Measurements from ENCODE around the gene TRAF3IP3.
"Not testable (repeated sequence)": the region's sequence is repeated elsewhere in the genome, so short reads cannot be mapped to it uniquely, and the experiment has no call there.

TRAF3IP3 gene

GRCh38 chr1:209769971-209770370 lies 14.1 kb downstream of the TRAF3IP3 start:
- DNase-seq = no peak

GRCh38 chr1:209770636-209771415 lies 15.0 kb downstream of the TRAF3IP3 start:
- no peak for DNase-seq

GRCh38 chr1:209772126-209772525 lies 16.3 kb downstream of the TRAF3IP3 start:
- no peak for DNase-seq

- no peak for DNase-seq
These were observed 18.7 kb downstream of the TRAF3IP3 start for GRCh38 chr1:209774592-209774991.

GRCh38 chr1:209775678-209776077 lies 19.8 kb downstream of the TRAF3IP3 start:
- DNase-seq = no peak

GRCh38 chr1:209777587-209777986 lies 21.7 kb downstream of the TRAF3IP3 start:
- DNase-seq = no peak

- DNase-seq = no peak
These were observed 22.2 kb downstream of the TRAF3IP3 start for GRCh38 chr1:209778102-209778501.

GRCh38 chr1:209780268-209780667 lies 24.4 kb downstream of the TRAF3IP3 start:
- no peak for DNase-seq

- no peak for DNase-seq
These were observed 27.5 kb downstream of the TRAF3IP3 start for GRCh38 chr1:209783386-209783785.

GRCh38 chr1:209784265-209785169 lies 28.7 kb downstream of the TRAF3IP3 start, which contains the start of gene C1orf74:
Gene C1orf74 (minus strand): TSS chr1:209784559. CDS start chr1:209783634, 925 bp downstream.
- DNase-seq = peak; percentile 84

GRCh38 chr1:209785592-209785991 lies 29.7 kb downstream of the TRAF3IP3 start:
- no peak for DNase-seq

- DNase-seq = no peak
These were observed 30.3 kb downstream of the TRAF3IP3 start for GRCh38 chr1:209786146-209786545.

- no peak for DNase-seq
These were observed 31.7 kb downstream of the TRAF3IP3 start for GRCh38 chr1:209787551-209787950.

- no peak for DNase-seq
These were observed 33.4 kb downstream of the TRAF3IP3 start for GRCh38 chr1:209789245-209789644.

GRCh38 chr1:209790286-209791193 lies 34.7 kb downstream of the TRAF3IP3 start:
- no peak for DNase-seq

- DNase-seq = no peak
These were observed 36.1 kb downstream of the TRAF3IP3 start for GRCh38 chr1:209791920-209792319.

- not testable (repeated sequence) for DNase-seq
These were observed 37.9 kb downstream of the TRAF3IP3 start for GRCh38 chr1:209793711-209794110.

- no peak for DNase-seq
These were observed 42.3 kb downstream of the TRAF3IP3 start for GRCh38 chr1:209797978-209798639.

- DNase-seq = no peak
These were observed 45.4 kb downstream of the TRAF3IP3 start for GRCh38 chr1:209800984-209801834.

- no peak for DNase-seq
These were observed 46.4 kb downstream of the TRAF3IP3 start for GRCh38 chr1:209802117-209802779.

GRCh38 chr1:209802780-209803152 lies 46.9 kb downstream of the TRAF3IP3 start:
- no peak for DNase-seq

All from NCI-H526 treated with DMSO at 0.1 percent for 48 hours (cell line).